Activated T-cell treated with anti-CD3 and anti-CD28 coated beads, Interleukin-2, amount 50 U/mL, for 4 hours (primary cell): ENCODE measurements around the gene ASIC3. TPM values are rescaled to one million over a fixed set of nuclear protein-coding genes. Genes with fewer than 3 reads are reported as not detected.

Experiments used
- ATAC-seq, 2 donors: fragments of 200-7000 bp; cut with Tn5 transposase; one replicate each; pipeline ENCODE4 v1.10.0; 2021
- DNase-seq: peaks from one replicate; pipeline ENCODE4 v3.0.0-alpha.2; 2020
- H3K27me3 Mint-ChIP-seq: one replicate; pipeline ENCODE4 v1.8.0; 2021; ENCODE audit warnings: low read depth, mixed read lengths
- H3K36me3 Mint-ChIP-seq: one replicate; pipeline ENCODE4 v1.8.0; 2022; ENCODE audit warnings: mixed read lengths; ENCODE audit not compliant: insufficient read depth
- H3K4me1 Mint-ChIP-seq: one replicate; pipeline ENCODE4 v1.8.0; 2021; ENCODE audit warnings: low read depth, mixed read lengths
- H3K4me3 Mint-ChIP-seq: one replicate; pipeline ENCODE4 v1.8.0; 2021; ENCODE audit warnings: mild to moderate bottlenecking, moderate library complexity, mixed read lengths
- H3K9me3 Mint-ChIP-seq: one replicate; pipeline ENCODE4 v1.8.0; 2021; ENCODE audit warnings: mixed read lengths
- total RNA-seq, 3 donors: library from RNA; stranded (reverse); gene quantifications; one replicate each; pipeline ENCODE4 v1.2.1, GENCODE V29; 2021

ASIC3 gene
- total RNA-seq, 3 donors from 2014 or later = 2.4 to 3.4 (median 3.3) TPM

- ATAC-seq = no peak
- H3K36me3 Mint-ChIP-seq = no peaks in the 10 kb centered on the region
- DNase-seq = no peak
- H3K27me3 Mint-ChIP-seq = peaks cover 9% of the 10 kb centered on the region
- peak overlapping the region; percentile 74 for H3K4me3 Mint-ChIP-seq
- H3K9me3 Mint-ChIP-seq = no peaks in the 10 kb centered on the region
- H3K4me1 Mint-ChIP-seq = peaks cover 39% of the 10 kb centered on the region
Measured at GRCh38 chr7:151083824-151084160, 35.5 kb downstream of the ASIC3 start.

GRCh38 chr7:151085329-151085690, 37.0 kb downstream of the ASIC3 start:
- peaks cover 34% of the 10 kb centered on the region for H3K4me1 Mint-ChIP-seq
- H3K36me3 Mint-ChIP-seq = peaks cover 2% of the 10 kb centered on the region
- ATAC-seq (no peak), DNase-seq (no peak)
- peaks cover 9% of the 10 kb centered on the region for H3K27me3 Mint-ChIP-seq
- H3K4me3 Mint-ChIP-seq = peak overlapping the region; percentile 79
- H3K9me3 Mint-ChIP-seq = no peaks in the 10 kb centered on the region

DNA sequence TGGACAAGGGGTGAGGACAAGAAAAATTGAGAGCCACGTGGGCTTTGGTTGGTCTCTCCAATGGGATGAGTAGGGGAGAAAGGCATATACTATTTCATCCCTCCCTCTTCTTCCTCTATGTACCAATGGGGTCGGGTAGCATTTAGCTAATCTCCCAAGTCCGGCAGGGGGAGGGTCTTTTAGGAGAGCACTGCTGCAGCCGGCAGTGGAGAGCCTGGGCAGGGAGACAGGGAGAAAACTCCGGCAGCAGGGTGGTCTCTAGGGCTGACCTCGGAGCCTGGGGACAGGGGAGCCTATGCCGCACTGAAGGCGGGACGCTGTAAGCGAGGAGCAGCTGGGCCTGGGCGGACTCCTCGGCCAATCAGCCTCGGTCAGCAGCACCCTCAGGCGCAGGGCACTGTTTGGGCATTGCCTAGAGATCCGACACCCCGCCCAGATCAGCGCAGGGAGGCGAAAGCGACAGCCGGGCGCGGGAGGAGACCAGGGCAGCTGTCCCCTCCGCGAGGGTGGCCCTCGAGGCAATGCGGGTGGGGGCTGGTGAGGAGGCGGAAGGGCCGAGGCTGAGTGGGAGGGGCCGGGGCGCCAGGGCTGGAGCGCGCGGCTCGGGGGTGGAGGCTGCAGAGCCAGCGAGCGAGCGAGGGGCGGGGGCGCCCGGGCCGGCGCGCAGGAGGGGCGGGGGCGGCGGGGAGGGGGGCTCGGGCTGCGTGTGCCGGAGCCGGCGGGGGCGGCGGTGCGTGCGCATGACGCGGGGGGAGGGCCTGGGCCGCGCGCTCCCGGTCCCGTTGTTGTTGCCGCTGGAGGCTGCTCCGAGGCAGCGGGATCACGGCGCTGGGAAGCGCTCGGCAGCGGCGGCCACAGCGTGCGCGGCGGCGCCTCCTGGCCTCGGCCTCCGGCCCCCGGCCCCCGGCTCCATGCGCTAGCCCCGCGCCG, 37.6 kb downstream of the ASIC3 start, which contains the start of gene AGAP3:
TSS of gene AGAP3 (plus strand) at position 785 of the 930 bp plus-strand sequence. CDS start 267 bp downstream, outside the sequence.
- Mint-ChIP-seq H3K36me3 (peaks cover 2% of the 10 kb centered on the region), H3K9me3 (no peaks in the 10 kb centered on the region), H3K4me1 (peaks cover 32% of the 10 kb centered on the region), H3K27me3 (peaks cover 9% of the 10 kb centered on the region), H3K4me3 (peak within 1 kb of the TSS; percentile 86)
- DNase-seq (peak; percentile 60), ATAC-seq (peak; percentile 11 to 14)

DNA sequence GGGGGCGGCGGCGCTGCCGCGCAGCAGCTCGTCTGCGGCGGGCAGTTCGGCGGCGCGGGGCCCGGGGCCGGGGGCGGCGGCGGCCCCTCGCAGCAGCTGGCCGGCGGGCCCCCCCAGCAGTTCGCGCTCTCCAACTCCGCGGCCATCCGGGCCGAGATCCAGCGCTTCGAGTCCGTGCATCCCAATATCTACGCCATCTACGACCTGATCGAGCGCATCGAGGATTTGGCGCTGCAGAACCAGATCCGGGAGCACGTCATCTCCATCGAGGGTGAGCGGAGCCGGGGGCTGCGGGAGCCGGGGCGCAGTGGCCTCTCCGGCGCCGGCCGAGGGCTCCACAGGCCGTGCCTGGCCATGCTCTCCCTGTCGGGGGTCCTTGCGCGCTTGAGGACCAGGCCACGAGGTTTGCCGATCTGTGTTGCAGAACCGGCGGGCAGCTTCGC, 38.5 kb downstream of the ASIC3 start:
- DNase-seq = peak; percentile 22
- H3K36me3 Mint-ChIP-seq = peaks cover 2% of the 10 kb centered on the region
- H3K9me3 Mint-ChIP-seq = no peaks in the 10 kb centered on the region
- peak; percentile 8 to 19 for ATAC-seq
- peaks cover 9% of the 10 kb centered on the region for H3K27me3 Mint-ChIP-seq
- H3K4me3 Mint-ChIP-seq = peak overlapping the region; percentile 86
- peaks cover 29% of the 10 kb centered on the region for H3K4me1 Mint-ChIP-seq

DNA sequence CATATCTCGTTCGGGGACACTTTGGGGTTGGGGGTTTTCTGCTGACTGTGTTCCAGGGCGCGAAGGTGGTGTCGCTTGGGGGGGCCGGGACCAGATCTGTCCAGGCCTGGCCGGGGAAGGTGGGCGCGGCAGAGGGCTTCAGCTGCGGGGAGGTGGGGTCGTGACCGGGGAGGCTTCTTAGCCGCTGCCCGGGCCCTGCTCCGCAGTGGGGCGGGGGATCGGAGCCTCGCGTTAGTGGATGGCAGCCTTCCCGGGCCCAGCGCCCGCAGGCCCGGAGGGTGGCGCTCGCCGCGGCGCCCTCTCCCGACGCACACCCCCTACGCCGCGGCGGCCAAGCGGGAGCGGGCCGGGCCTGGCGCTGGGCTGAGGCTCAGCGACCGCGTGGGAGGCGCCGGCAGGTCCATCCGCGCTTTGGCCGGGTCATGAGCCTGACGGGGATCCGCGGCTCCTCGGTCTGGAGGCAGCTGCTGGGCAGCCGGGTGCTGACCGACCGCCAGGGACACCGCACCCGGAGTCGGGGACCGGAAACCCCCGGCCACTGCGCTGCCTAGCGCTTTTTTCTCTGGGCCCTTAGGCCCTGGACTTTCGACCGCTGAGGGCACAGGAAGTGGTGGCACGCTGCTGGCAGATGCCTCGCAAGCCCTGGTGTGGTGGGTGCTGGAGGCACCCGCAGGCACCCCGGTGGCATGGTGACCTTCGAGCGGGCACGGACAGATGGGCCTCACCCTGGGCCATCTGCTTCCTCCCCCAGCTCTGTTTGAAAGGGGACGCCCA, 39.1 kb downstream of the ASIC3 start:
- Mint-ChIP-seq H3K27me3 (peaks cover 9% of the 10 kb centered on the region), H3K4me1 (peaks cover 27% of the 10 kb centered on the region), H3K9me3 (no peaks in the 10 kb centered on the region), H3K4me3 (peak overlapping the region; percentile 86), H3K36me3 (peaks cover 2% of the 10 kb centered on the region)
- ATAC-seq (peak; percentile 28 to 39), DNase-seq (peak; percentile 25)

DNA sequence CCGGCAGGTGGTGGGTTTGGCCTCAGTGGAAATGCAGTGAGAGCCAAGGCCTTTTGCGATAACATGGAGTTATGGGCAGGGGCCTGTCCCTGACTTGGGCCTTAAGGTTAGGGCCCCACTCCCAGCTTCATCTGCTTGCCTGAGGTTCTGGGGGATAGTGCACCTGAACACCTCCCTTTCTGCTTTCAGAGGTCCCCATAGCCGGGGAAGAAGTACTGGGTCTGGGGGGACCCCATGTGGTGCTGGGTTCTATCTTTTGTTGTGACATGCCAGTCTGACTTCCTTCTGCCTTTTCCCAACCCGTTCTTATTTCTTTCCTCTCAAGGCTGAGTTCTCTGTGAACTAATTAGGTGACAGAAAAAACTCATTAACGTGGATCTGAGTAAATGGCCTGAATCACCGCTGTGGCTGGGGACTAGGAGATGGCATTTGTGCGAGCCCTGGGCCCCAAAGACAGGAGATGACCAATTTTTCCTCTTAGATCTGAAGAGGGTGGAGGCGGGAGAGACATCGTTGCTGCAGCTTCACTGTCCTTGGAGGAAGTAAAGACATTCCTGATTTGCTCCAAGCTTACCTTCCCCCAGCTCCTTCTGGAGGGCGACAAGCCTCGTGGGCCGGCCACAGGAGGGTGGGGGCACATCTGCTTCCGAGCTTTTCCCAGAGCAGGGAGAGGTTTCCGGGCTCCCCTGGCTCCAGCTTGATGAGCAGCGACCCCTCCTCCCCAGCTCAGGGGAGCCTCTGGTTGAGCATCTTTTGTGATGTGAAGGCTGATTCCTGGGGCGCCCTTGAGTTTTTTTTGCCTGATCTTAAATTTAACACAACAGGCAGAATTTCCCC, 39.9 kb downstream of the ASIC3 start:
- peak overlapping the region; percentile 86 for H3K4me3 Mint-ChIP-seq
- H3K27me3 Mint-ChIP-seq = peaks cover 9% of the 10 kb centered on the region
- H3K36me3 Mint-ChIP-seq = peaks cover 2% of the 10 kb centered on the region
- peaks cover 23% of the 10 kb centered on the region for H3K4me1 Mint-ChIP-seq
- no peaks in the 10 kb centered on the region for H3K9me3 Mint-ChIP-seq
- no peak for ATAC-seq
- no peak for DNase-seq

DNA sequence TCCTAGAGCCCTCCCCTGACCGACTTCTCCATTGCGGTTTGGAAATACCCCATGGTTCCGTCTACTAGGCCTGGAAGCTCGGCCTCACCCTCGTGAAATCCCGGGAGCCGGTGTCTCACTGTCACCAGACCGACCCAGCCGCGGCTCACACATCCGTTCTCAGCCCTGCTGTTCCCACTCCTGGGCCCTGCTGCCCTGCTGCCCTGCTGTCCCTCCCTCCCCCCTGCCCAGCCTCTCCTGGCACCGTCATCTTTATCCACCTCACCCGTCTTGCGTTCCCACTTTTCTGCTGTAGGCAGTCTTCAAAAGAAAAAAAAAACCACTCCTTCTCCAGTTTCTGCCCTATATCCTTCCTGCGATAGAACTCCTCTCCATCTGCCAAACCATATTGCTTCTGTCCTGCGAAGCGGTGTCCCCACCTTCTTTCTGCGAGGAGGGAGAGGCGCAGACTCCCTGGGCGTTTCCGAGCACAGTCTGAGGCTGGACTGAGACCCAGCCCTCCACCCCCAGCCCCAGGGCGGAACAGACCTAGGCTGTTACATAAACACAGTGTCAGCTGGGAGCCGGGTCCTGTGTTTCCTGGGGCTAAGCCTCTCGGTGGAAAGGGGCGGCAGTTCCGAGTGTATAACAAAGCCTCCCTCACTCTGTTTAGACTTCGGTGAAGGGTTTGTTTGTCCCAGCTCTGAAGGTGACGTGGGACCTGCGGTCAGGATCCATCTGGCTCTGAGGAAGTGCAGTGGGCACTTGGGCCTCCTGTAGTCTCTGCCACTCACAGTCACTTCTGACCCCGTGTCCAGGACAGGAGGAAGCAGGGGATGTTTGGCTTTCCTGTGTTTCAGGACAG, 40.7 kb downstream of the ASIC3 start:
- peaks cover 9% of the 10 kb centered on the region for H3K27me3 Mint-ChIP-seq
- peak overlapping the region; percentile 45 for H3K4me3 Mint-ChIP-seq
- no peaks in the 10 kb centered on the region for H3K9me3 Mint-ChIP-seq
- peaks cover 21% of the 10 kb centered on the region for H3K4me1 Mint-ChIP-seq
- no peak for DNase-seq
- H3K36me3 Mint-ChIP-seq = peaks cover 2% of the 10 kb centered on the region
- ATAC-seq = no peak

DNA sequence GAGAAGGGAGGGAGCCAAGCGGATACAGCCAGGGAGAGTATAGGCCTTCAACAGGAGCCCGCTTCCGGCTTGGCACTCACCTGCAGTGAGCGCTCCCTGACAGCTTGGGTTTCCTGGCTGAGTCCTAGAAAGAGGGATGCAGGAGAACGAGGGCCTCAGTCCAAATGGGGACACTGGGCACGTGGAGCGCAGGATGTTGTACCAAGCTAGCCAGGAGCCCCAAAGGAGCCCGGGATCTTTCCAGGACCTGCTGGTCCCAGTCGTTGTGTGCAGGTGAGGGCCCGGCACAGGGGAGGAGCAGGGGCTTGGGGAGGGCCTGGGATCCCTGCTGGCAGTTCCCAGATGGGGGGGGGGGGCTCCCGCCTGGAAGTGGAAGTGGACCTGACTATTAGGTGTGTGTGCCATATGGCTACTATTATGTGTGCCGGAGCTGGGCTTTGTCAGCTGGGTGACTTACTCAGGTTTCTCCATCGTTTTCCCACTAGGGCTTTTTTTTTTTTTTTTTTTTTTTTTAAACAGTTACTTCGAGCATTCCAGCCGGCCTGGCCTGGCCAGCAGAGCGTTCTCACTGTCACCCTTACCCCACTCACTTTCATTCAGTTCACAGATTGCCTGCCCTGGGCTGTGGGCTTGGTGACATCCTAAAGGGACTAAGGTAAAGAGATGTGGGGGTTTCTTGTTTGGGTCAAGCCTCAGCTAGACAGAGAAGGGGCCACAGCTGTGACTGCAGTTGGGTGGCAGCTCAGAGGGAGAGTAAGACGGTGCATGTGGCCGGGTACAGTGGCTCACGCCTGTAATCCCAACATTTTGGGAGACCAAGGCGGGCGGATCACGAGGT, 41.8 kb downstream of the ASIC3 start:
- ATAC-seq = no peak
- no peak overlapping the region for H3K4me3 Mint-ChIP-seq
- DNase-seq = no peak
- peaks cover 2% of the 10 kb centered on the region for H3K36me3 Mint-ChIP-seq
- H3K9me3 Mint-ChIP-seq = no peaks in the 10 kb centered on the region
- H3K27me3 Mint-ChIP-seq = peaks cover 7% of the 10 kb centered on the region
- peaks cover 16% of the 10 kb centered on the region for H3K4me1 Mint-ChIP-seq

DNA sequence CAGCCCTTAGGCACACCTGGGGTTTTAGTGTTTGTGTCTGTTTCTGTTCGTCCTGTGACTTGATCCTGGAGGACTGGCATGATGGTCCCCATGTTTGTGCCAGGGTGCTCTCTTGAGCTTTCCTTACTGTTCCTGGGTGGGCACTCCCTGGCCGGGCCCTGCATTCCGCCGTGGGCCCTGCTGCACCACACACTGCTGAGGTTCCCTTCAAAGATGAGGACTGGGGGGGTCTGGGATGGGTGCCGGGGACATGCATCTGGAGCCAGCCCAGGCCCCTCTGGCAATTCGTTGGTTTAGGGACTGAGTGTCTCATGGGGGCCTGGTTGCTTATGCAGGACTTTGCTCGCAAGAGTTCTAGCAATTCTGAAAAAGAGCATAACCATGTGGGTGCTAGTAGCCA, 42.7 kb downstream of the ASIC3 start:
- no peaks in the 10 kb centered on the region for H3K9me3 Mint-ChIP-seq
- H3K4me1 Mint-ChIP-seq = peaks cover 10% of the 10 kb centered on the region
- ATAC-seq = no peak
- no peak for DNase-seq
- no peak overlapping the region for H3K4me3 Mint-ChIP-seq
- H3K36me3 Mint-ChIP-seq = peaks cover 2% of the 10 kb centered on the region
- H3K27me3 Mint-ChIP-seq = no peaks in the 10 kb centered on the region

GRCh38 chr7:151091431-151091830, 43.1 kb downstream of the ASIC3 start:
- H3K4me3 Mint-ChIP-seq = no peak overlapping the region
- peaks cover 10% of the 10 kb centered on the region for H3K4me1 Mint-ChIP-seq
- H3K27me3 Mint-ChIP-seq = no peaks in the 10 kb centered on the region
- H3K36me3 Mint-ChIP-seq = peaks cover 2% of the 10 kb centered on the region
- ATAC-seq = no peak
- DNase-seq = no peak
- H3K9me3 Mint-ChIP-seq = no peaks in the 10 kb centered on the region

- DNase-seq (no peak), ATAC-seq (no peak)
- Mint-ChIP-seq H3K36me3 (peaks cover 2% of the 10 kb centered on the region), H3K27me3 (no peaks in the 10 kb centered on the region), H3K4me1 (peaks cover 10% of the 10 kb centered on the region), H3K4me3 (no peak overlapping the region), H3K9me3 (no peaks in the 10 kb centered on the region)
Measured at GRCh38 chr7:151091988-151092387, 43.7 kb downstream of the ASIC3 start.

DNA sequence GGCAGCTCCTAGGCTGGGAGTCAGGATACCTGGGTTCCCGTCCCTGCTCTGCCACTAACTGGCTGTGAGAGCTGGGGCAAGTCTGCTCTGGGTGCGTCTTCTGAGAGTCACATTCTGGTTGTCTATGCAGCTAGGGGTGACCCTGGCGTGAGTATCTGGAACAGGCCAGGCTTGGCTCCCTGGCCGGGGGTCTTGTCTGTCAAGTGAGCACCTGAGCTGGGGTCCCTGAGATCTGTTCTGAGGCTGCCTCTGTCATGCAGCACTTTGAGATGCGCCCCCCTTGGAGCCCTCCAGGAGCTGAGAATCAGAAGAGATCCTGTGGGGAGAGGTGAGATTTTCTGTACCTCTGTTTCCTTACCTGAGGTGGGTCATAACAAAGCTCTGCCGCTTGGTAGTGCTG, 45.4 kb downstream of the ASIC3 start:
- ATAC-seq = no peak
- DNase-seq = no peak
- Mint-ChIP-seq H3K9me3 (no peaks in the 10 kb centered on the region), H3K27me3 (no peaks in the 10 kb centered on the region), H3K36me3 (peaks cover 2% of the 10 kb centered on the region), H3K4me3 (no peak overlapping the region), H3K4me1 (peaks cover 4% of the 10 kb centered on the region)

GRCh38 chr7:151094675-151095074, 46.3 kb downstream of the ASIC3 start:
- H3K36me3 Mint-ChIP-seq = no peaks in the 10 kb centered on the region
- no peaks in the 10 kb centered on the region for H3K27me3 Mint-ChIP-seq
- no peak overlapping the region for H3K4me3 Mint-ChIP-seq
- H3K9me3 Mint-ChIP-seq = no peaks in the 10 kb centered on the region
- DNase-seq (no peak), ATAC-seq (no peak)
- H3K4me1 Mint-ChIP-seq = no peaks in the 10 kb centered on the region
